GM12878 (cell line): Measurements from ENCODE around the gene RXFP3. TPM values are rescaled to one million over a fixed set of nuclear protein-coding genes. Genes with fewer than 3 reads are reported as not detected.

Experiments used
- JUND ChIP-seq: IDR thresholded peaks from 2 replicates; pipeline ENCODE4 v1.6.1; 2012; ENCODE audit warnings: low read depth, mild to moderate bottlenecking, low read length, improper control_type of control experiment, moderate library complexity
- RB1 ChIP-seq: fragments of 450-650 bp; formaldehyde crosslinking; IDR thresholded peaks from 2 replicates; pipeline ENCODE4 v1.6.1; 2017; ENCODE audit warnings: mild to moderate bottlenecking, borderline replicate concordance
- polyA plus RNA-seq, 11 experiments: library from polyadenylated mRNA; depleted of rRNA in 4 of 11; unstranded in 6 of 11; stranded (reverse) in 5 of 11; fragments of >200 nt; fragmentation: Nextera tagmentation in 4 of 11; fragmentation: Illumina TruSeq in 1 of 11; extraction: Ambion mirVana in 4 of 11; extraction: Trizol in 1 of 11; gene quantifications; 1 replicate in 1 of 11; 2 replicates in 10 of 11; pipeline versions ENCODE4 v1.2.1 to v1.2.3, GENCODE V29; 2011 to 2016; ENCODE audit warnings: inconsistent platforms in 2 of 11, missing spikeins in 2 of 11, low read depth in 1 of 11
- total RNA-seq, 4 experiments: library from RNA; depleted of rRNA in 3 of 4; stranded (reverse); fragments of >200 nt in 3 of 4; fragmentation: Illumina TruSeq in 1 of 4; extraction: Trizol in 1 of 4; gene quantifications; 2 replicates each; pipeline versions ENCODE4 v1.2.1 to v1.2.3, GENCODE V29; 2013 to 2021
- TF ChIP-seq, protein P1 (sequence below): IDR thresholded peaks from 2 replicates; pipeline ENCODE4 v1.6.1; 2012; ENCODE audit warnings: mild to moderate bottlenecking, low read depth, low read length
- TF ChIP-seq, protein P2 (sequence below): fragments of 450-650 bp; IDR thresholded peaks from 2 replicates; pipeline ENCODE4 v1.6.1; 2016; ENCODE audit warnings: mild to moderate bottlenecking, moderate library complexity, borderline replicate concordance

Gene RXFP3
- total and polyA plus RNA-seq, 10 of the 15 experiments (the other 5 are each of a cell fraction or from before 2014, with no cell fraction given): 0.03 to 0.06 TPM; not detected in 8

DNA sequence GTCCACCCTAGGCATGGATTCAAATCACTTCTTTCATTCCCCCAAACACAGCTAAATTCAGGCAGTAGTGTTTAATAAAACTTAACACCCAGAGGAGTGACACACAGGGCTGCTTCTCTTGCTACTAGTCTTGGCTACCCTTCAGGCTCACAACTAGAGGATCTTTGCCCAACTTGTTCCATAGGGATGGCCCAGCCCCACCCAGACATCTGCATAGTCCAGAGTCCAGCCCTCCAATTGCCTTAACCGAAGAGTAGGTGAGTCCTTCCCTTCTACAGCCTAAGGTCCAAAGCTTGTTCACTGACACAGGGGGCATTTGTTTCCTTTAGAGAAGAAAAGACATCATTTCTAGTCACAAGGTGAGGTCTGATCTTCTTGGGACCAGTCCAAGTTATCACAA, 15.2 kb upstream of the RXFP3 start (continued):
- TF ChIP-seq JUND (no peak), RB1 (no peak)
- TF ChIP-seq, protein P1, sequence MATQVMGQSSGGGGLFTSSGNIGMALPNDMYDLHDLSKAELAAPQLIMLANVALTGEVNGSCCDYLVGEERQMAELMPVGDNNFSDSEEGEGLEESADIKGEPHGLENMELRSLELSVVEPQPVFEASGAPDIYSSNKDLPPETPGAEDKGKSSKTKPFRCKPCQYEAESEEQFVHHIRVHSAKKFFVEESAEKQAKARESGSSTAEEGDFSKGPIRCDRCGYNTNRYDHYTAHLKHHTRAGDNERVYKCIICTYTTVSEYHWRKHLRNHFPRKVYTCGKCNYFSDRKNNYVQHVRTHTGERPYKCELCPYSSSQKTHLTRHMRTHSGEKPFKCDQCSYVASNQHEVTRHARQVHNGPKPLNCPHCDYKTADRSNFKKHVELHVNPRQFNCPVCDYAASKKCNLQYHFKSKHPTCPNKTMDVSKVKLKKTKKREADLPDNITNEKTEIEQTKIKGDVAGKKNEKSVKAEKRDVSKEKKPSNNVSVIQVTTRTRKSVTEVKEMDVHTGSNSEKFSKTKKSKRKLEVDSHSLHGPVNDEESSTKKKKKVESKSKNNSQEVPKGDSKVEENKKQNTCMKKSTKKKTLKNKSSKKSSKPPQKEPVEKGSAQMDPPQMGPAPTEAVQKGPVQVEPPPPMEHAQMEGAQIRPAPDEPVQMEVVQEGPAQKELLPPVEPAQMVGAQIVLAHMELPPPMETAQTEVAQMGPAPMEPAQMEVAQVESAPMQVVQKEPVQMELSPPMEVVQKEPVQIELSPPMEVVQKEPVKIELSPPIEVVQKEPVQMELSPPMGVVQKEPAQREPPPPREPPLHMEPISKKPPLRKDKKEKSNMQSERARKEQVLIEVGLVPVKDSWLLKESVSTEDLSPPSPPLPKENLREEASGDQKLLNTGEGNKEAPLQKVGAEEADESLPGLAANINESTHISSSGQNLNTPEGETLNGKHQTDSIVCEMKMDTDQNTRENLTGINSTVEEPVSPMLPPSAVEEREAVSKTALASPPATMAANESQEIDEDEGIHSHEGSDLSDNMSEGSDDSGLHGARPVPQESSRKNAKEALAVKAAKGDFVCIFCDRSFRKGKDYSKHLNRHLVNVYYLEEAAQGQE: no peak
- TF ChIP-seq, protein P2, sequence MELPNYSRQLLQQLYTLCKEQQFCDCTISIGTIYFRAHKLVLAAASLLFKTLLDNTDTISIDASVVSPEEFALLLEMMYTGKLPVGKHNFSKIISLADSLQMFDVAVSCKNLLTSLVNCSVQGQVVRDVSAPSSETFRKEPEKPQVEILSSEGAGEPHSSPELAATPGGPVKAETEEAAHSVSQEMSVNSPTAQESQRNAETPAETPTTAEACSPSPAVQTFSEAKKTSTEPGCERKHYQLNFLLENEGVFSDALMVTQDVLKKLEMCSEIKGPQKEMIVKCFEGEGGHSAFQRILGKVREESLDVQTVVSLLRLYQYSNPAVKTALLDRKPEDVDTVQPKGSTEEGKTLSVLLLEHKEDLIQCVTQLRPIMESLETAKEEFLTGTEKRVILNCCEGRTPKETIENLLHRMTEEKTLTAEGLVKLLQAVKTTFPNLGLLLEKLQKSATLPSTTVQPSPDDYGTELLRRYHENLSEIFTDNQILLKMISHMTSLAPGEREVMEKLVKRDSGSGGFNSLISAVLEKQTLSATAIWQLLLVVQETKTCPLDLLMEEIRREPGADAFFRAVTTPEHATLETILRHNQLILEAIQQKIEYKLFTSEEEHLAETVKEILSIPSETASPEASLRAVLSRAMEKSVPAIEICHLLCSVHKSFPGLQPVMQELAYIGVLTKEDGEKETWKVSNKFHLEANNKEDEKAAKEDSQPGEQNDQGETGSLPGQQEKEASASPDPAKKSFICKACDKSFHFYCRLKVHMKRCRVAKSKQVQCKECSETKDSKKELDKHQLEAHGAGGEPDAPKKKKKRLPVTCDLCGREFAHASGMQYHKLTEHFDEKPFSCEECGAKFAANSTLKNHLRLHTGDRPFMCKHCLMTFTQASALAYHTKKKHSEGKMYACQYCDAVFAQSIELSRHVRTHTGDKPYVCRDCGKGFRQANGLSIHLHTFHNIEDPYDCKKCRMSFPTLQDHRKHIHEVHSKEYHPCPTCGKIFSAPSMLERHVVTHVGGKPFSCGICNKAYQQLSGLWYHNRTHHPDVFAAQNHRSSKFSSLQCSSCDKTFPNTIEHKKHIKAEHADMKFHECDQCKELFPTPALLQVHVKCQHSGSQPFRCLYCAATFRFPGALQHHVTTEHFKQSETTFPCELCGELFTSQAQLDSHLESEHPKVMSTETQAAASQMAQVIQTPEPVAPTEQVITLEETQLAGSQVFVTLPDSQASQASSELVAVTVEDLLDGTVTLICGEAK: no peak
